ENCODE data around the gene HOXD9. TPM values are rescaled to one million over a fixed set of nuclear protein-coding genes. Genes with fewer than 3 reads are reported as not detected.
A peak's percentile ranks its signal among the peaks of the same experiment; 100 is the strongest.

Gene HOXD9
- total RNA-seq, 2 donors from 2014 or later, result 1.4 TPM; not detected in 1

GRCh38 chr2:176161825-176162626 lies 39.5 kb downstream of the HOXD9 start:
- no peaks in the 10 kb centered on the region for H3K36me3 ChIP-seq
- no peak for ATAC-seq (ENCODE audit: insufficient number of reproducible peaks, low FRiP score, low read depth)
- H3K27ac ChIP-seq, result no peak overlapping the region
- DNase-seq (ENCODE audit: low spot score), result no peak
- peaks cover 3 to 30% of the 10 kb centered on the region in 2 donors for H3K4me1 ChIP-seq (ENCODE audit: control insufficient read depth in 1 of 2, low read depth in 2 of 2)
- no peaks in the 10 kb centered on the region for H3K9me3 ChIP-seq
- no peaks in the 10 kb centered on the region for H3K27me3 ChIP-seq (replicated peaks; ENCODE audit: insufficient read depth)
- no peak for TF ChIP-seq CTCF (IDR thresholded peaks at IDR 0.05)
- H3K4me3 ChIP-seq, result peak overlapping the region; percentile 26

GRCh38 chr2:176162911-176163671 lies 40.6 kb downstream of the HOXD9 start:
- Histone ChIP-seq H3K27ac (no peak overlapping the region), H3K4me1 (ENCODE audit: control insufficient read depth in 1 of 2, low read depth in 2 of 2) (peaks cover 3 to 30% of the 10 kb centered on the region in 2 donors), H3K36me3 (no peaks in the 10 kb centered on the region), H3K4me3 (no peak overlapping the region), H3K9me3 (no peaks in the 10 kb centered on the region), H3K27me3 (replicated peaks; ENCODE audit: insufficient read depth) (no peaks in the 10 kb centered on the region)
- no peak for TF ChIP-seq CTCF (IDR thresholded peaks at IDR 0.05)
- DNase-seq (ENCODE audit: low spot score), result no peak
- ATAC-seq (ENCODE audit: insufficient number of reproducible peaks, low FRiP score, low read depth), result no peak

- H3K4me1 ChIP-seq (ENCODE audit: control insufficient read depth in 1 of 2, low read depth in 2 of 2), result peaks cover 3 to 30% of the 10 kb centered on the region in 2 donors
- no peak overlapping the region for H3K4me3 ChIP-seq
- no peak overlapping the region for H3K27ac ChIP-seq
- ATAC-seq (ENCODE audit: insufficient number of reproducible peaks, low FRiP score, low read depth), result no peak
- no peaks in the 10 kb centered on the region for H3K27me3 ChIP-seq (replicated peaks; ENCODE audit: insufficient read depth)
- TF ChIP-seq CTCF (IDR thresholded peaks at IDR 0.05), result no peak
- no peak for DNase-seq (ENCODE audit: low spot score)
- no peaks in the 10 kb centered on the region for H3K9me3 ChIP-seq
- no peaks in the 10 kb centered on the region for H3K36me3 ChIP-seq
Observed at GRCh38 chr2:176163672-176164056, 41.1 kb downstream of the HOXD9 start.

DNA sequence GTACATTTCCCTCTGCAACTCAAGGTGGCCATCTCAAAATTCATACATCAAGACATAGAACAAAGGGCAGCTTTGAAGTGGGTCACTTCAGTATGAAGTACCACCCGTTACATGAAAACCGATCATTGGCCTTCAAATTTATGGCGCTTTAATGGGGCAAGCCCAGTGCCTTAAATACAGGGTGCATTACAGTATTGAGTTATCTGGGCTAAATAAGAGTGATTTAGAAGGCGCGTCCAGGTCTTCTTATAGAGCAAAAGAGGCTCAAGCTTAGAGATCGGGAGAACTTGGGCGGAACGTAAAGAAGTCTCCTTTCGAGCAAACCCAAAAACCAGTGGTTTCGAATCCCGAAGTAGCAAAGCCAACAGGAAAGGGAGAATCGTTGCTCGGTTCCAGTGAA lies 41.7 kb downstream of the HOXD9 start:
- DNase-seq (ENCODE audit: low spot score), result no peak
- Histone ChIP-seq H3K27ac (no peak overlapping the region), H3K4me3 (no peak overlapping the region), H3K27me3 (replicated peaks; ENCODE audit: insufficient read depth) (no peaks in the 10 kb centered on the region), H3K36me3 (no peaks in the 10 kb centered on the region), H3K4me1 (ENCODE audit: control insufficient read depth in 1 of 2, low read depth in 2 of 2) (peaks cover 3 to 30% of the 10 kb centered on the region in 2 donors), H3K9me3 (no peaks in the 10 kb centered on the region)
- ATAC-seq (ENCODE audit: insufficient number of reproducible peaks, low FRiP score, low read depth), result no peak
- no peak for TF ChIP-seq CTCF (IDR thresholded peaks at IDR 0.05)

GRCh38 chr2:176164611-176165369 lies 42.3 kb downstream of the HOXD9 start:
- TF ChIP-seq CTCF (IDR thresholded peaks at IDR 0.05), result no peak
- Histone ChIP-seq H3K27ac (no peak overlapping the region), H3K4me3 (no peak overlapping the region), H3K9me3 (no peaks in the 10 kb centered on the region), H3K4me1 (ENCODE audit: control insufficient read depth in 1 of 2, low read depth in 2 of 2) (peaks cover 0 to 24% of the 10 kb centered on the region in 2 donors), H3K36me3 (no peaks in the 10 kb centered on the region), H3K27me3 (replicated peaks; ENCODE audit: insufficient read depth) (no peaks in the 10 kb centered on the region)
- ATAC-seq (ENCODE audit: insufficient number of reproducible peaks, low FRiP score, low read depth) (no peak), DNase-seq (ENCODE audit: low spot score) (no peak)
